GM21576 (cell line): Measurements from ENCODE around the gene S100A2.
"Not testable (repeated sequence)": the region's sequence is repeated elsewhere in the genome, so short reads cannot be mapped to it uniquely, and the experiment has no call there.

Source experiments
- ATAC-seq: cut with Tn5 transposase; IDR thresholded peaks from one replicate; pipeline ENCODE4 v1.9.1; 2021; ENCODE audit warnings: mild to moderate bottlenecking, moderate library complexity; ENCODE audit not compliant: unreplicated experiment

Gene S100A2

GRCh38 chr1:153534226-153534924 lies 31.3 kb downstream of the S100A2 start:
- no peak for ATAC-seq

DNA sequence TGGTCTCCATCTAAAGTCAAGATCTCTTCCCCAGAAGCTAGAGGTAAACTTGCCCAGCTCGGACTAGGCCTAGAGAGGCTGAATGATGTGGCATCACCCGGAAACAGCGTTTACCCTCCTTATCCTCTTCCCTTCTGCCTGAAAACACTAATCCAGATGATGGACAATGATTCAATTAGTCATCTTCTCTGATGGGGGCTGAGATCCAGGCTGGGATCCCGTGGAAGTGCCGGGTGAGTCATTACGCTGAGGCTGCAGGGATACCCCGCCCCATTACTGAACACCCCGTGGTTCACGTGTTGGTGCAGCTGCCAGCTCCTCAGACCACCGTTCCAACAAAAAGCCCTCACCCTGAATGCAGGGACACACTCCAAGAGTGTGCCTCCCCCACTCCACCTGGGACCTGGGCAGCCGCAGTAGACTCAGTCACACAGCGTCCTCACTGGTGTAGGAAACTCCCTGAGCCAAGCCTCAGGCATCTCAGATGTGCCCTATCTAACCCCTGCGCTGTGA lies 31.9 kb downstream of the S100A2 start:
- no peak for ATAC-seq

- ATAC-seq: no peak
Observed at GRCh38 chr1:153532769-153533599, 32.7 kb downstream of the S100A2 start.

- ATAC-seq: no peak
Observed at GRCh38 chr1:153532181-153532580, 33.5 kb downstream of the S100A2 start.

DNA sequence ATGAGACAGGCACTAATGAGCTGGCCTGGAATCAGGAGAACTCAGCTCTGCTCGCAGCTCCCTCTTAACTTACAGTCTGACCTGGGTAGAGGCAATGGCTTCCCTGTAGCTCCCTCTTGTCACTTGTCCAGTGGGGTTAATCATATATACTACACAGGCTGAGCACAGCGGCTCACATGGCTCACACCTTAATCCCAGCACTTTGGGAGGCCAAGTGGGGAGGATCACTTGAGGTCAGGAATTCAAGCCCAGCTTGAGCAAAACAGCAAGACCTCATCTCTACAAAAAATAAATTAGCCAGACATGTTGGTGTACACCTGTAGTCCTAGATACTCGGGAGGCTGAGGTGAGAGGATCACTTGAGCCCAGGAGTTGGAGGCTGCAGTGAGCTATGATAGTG lies 34.0 kb downstream of the S100A2 start:
- no peak for ATAC-seq

- ATAC-seq: no peak
Observed at GRCh38 chr1:153527683-153528040, 38.0 kb downstream of the S100A2 start.

- ATAC-seq: no peak
Observed at GRCh38 chr1:153527023-153527682, 38.5 kb downstream of the S100A2 start.

DNA sequence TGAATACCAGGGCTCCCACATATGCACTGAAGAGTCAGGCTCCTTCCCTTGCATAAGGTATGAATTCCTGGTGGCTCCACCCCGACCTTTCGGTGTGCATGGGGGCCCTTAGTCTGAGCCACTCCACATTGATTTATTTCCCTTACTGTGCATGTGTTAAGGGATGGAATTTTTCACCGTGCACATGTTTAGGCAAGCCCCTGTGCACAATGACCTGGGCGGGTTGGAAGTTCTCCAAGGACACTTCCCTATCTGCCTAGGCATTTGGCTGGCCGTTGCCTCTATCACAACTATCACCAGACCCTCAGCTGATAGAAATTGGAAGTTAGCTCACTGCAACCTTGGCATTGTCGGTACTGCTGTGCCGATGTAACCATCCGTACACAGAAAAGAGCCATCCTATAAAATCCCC lies 39.5 kb downstream of the S100A2 start:
- no peak for ATAC-seq

- ATAC-seq: no peak
Observed at GRCh38 chr1:153525088-153525728, 40.4 kb downstream of the S100A2 start.

GRCh38 chr1:153522353-153523048 lies 43.1 kb downstream of the S100A2 start:
- not testable (repeated sequence) for ATAC-seq

- not testable (repeated sequence) for ATAC-seq
Observed at GRCh38 chr1:153521808-153522207, 43.8 kb downstream of the S100A2 start.

- ATAC-seq: no peak
Observed at GRCh38 chr1:153520818-153521476, 44.7 kb downstream of the S100A2 start.

- not testable (repeated sequence) for ATAC-seq
Observed at GRCh38 chr1:153520137-153520691, 45.4 kb downstream of the S100A2 start.

GRCh38 chr1:153519242-153519641 lies 46.4 kb downstream of the S100A2 start:
- ATAC-seq: no peak

GRCh38 chr1:153515504-153516394 lies 49.9 kb downstream of the S100A2 start:
- no peak for ATAC-seq

DNA sequence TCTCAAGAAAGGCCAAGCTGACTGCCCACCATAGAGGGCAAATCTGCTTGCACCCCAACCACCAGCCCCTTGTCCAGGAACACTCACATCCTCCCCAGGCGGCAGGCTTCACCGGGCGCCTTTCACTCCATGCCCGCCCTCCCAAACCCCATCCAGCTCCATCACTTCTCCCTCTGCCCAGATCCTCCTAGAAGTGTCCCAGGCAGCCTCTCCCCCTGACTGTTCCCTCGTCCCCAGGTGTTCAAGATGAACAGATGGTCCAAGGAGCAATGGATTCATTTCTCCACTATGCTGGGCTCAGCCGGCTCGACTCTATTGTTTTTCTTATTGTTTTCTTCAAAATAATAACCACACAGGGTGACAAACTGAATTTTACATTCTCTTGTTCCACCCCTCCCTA lies 52.0 kb downstream of the S100A2 start:
- ATAC-seq: no peak

DNA sequence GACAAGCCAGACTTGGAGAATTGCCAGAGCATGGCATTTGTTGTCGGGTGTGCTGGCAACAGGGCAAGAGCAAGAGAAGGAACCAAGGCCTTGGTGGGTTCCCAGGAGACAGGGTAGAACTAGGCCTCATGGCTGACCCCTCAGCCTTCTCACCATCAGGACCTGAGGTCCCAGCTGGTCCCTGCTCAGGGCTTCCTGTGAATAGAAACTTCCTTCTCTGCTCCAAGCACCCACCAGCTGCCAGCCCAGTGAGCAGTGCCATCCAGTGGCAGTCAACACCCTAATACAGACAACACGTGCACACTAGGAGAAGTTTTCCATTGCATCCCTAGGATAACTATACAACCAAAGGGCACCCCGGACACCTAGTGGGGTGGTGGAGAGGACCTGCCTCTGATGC lies 52.6 kb downstream of the S100A2 start:
- no peak for ATAC-seq
